Loucy (cell line): ENCODE results near the gene ARHGAP26.

Experiments
- H2AFZ ChIP-seq: fragments of 200-600 bp; sonication (generic); 2 replicates; pipeline ENCODE4 v1.6.0; 2016; ENCODE audit warnings: antibody characterized with exemption, mild to moderate bottlenecking, low read length, moderate library complexity
- H3F3A ChIP-seq: fragments of 200-600 bp; 2 replicates; pipeline ENCODE4 v1.6.0; 2016; ENCODE audit warnings: antibody characterized with exemption, low read depth, mild to moderate bottlenecking
- H3K27me3 ChIP-seq: fragments of 200-600 bp; sonication (generic); 2 replicates; pipeline ENCODE4 v1.6.1; 2014; ENCODE audit warnings: low read length, mild to moderate bottlenecking; ENCODE audit not compliant: insufficient read depth, poor library complexity, severe bottlenecking
- H3K36me3 ChIP-seq: fragments of 200-600 bp; sonication (generic); 2 replicates; pipeline ENCODE4 v1.6.1; 2016; ENCODE audit warnings: low read length; ENCODE audit not compliant: insufficient read depth
- H3K4me1 ChIP-seq: fragments of 200-600 bp; sonication (generic); 2 replicates; pipeline ENCODE4 v1.5.1; 2014; ENCODE audit warnings: low read length, mild to moderate bottlenecking; ENCODE audit not compliant: insufficient read depth, poor library complexity, severe bottlenecking
- H3K4me2 ChIP-seq: fragments of 200-600 bp; sonication (generic); 2 replicates; pipeline ENCODE4 v1.6.0; 2014; ENCODE audit warnings: antibody characterized with exemption, low read length, low read depth, mild to moderate bottlenecking; ENCODE audit not compliant: poor library complexity, severe bottlenecking
- H3K4me3 ChIP-seq: fragments of 200-600 bp; sonication (generic); 2 replicates; pipeline ENCODE4 v1.5.1; 2014; ENCODE audit warnings: low read length, mild to moderate bottlenecking, mixed read lengths; ENCODE audit not compliant: poor library complexity, severe bottlenecking
- H3K79me2 ChIP-seq: fragments of 200-600 bp; sonication (generic); 2 replicates; pipeline ENCODE4 v1.6.1; 2014; ENCODE audit warnings: low read length; ENCODE audit not compliant: insufficient read depth
- H3K9ac ChIP-seq: fragments of 200-600 bp; sonication (generic); 2 replicates; pipeline ENCODE4 v1.6.0; 2014; ENCODE audit warnings: mild to moderate bottlenecking, low read depth, low read length, moderate library complexity; ENCODE audit not compliant: poor library complexity, severe bottlenecking
- H3K9me2 ChIP-seq: fragments of 200-600 bp; sonication (generic); replicated peaks from 2 replicates; pipeline ENCODE4 v1.6.1; 2016; ENCODE audit warnings: low read depth, low read length, mixed read lengths
- H3K9me3 ChIP-seq: fragments of 200-600 bp; sonication (generic); 2 replicates; pipeline ENCODE4 v1.6.1; 2014; ENCODE audit warnings: mild to moderate bottlenecking, antibody characterized with exemption, low read length, low read depth; ENCODE audit not compliant: insufficient read depth
- H4K20me1 ChIP-seq: fragments of 200-600 bp; sonication (generic); 2 replicates; pipeline ENCODE4 v1.6.0; 2014; ENCODE audit warnings: antibody characterized with exemption, low read length, mild to moderate bottlenecking; ENCODE audit not compliant: insufficient read depth, poor library complexity, severe bottlenecking
- CTCF ChIP-seq: fragments of 200-600 bp; sonication (generic); conservative IDR thresholded peaks from 2 replicates; pipeline ENCODE4 v1.5.1; 2014; ENCODE audit warnings: mild to moderate bottlenecking, antibody characterized with exemption, low read length
- EZH2phosphoT487 ChIP-seq: fragments of 200-600 bp; IDR thresholded peaks from 2 replicates; pipeline ENCODE4 v1.6.1; 2018; ENCODE audit warnings: antibody characterized with exemption, mild to moderate bottlenecking, moderate library complexity, borderline replicate concordance

Gene ARHGAP26

GRCh38 chr5:142872217-142872616 is 102.0 kb downstream of the ARHGAP26 start:
- Histone ChIP-seq H4K20me1 (no peaks in the 10 kb centered on the region), H2AFZ (no peak overlapping the region), H3K9me3 (no peaks in the 10 kb centered on the region), H3K27me3 (no peaks in the 10 kb centered on the region), H3K9me2 (no peaks in the 10 kb centered on the region), H3K36me3 (peaks cover 7% of the 10 kb centered on the region; the same call in 1 of the 2 replicates), H3K4me3 (no peak overlapping the region), H3F3A (no peaks in the 10 kb centered on the region), H3K4me1 (peaks cover 4% of the 10 kb centered on the region), H3K4me2 (no peak overlapping the region), H3K79me2 (0 out of 2 replicates have a peak, but pooled peaks cover 6% of the 10 kb centered on the region), H3K9ac (no peak overlapping the region)
- TF ChIP-seq EZH2phosphoT487 (no peak), CTCF (no peak)

GRCh38 chr5:142872795-142873194 is 102.6 kb downstream of the ARHGAP26 start:
- Histone ChIP-seq H2AFZ (no peak overlapping the region), H3F3A (no peaks in the 10 kb centered on the region), H3K9ac (no peak overlapping the region), H3K36me3 (peaks cover 9% of the 10 kb centered on the region; the same call in 1 of the 2 replicates), H3K4me3 (no peak overlapping the region), H4K20me1 (no peaks in the 10 kb centered on the region), H3K4me2 (no peak overlapping the region), H3K4me1 (peaks cover 4% of the 10 kb centered on the region), H3K27me3 (no peaks in the 10 kb centered on the region), H3K9me3 (no peaks in the 10 kb centered on the region), H3K9me2 (no peaks in the 10 kb centered on the region), H3K79me2 (0 out of 2 replicates have a peak, but pooled peaks cover under 1% of the 10 kb centered on the region)
- TF ChIP-seq EZH2phosphoT487: no peak

DNA sequence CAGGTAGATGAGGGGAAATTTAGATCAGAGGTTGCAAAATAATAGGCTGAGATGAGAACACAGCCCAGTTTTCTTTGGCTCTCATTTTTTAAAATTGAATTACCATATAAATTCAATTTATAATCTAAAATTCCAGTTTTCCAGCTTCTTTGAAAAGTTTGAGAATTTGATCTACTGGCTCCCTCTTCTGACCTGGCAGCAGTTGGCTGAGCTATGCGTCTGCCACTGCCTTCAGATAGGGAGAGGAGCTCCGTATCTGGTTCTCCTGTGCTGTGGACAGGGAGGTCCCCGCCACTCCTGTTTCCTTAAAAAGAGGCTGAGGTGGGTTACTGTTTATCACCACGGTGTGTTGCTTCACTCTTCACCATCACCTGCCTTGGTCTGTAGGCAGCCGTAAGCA is 103.7 kb downstream of the ARHGAP26 start:
- no peaks in the 10 kb centered on the region for H3K27me3 ChIP-seq
- no peak overlapping the region for H3K4me3 ChIP-seq
- no peaks in the 10 kb centered on the region for H3K9me2 ChIP-seq
- H3K9me3 ChIP-seq: no peaks in the 10 kb centered on the region
- peaks cover 9% of the 10 kb centered on the region; the same call in 1 of the 2 replicates for H3K36me3 ChIP-seq
- peaks cover 4% of the 10 kb centered on the region for H3K4me1 ChIP-seq
- TF ChIP-seq EZH2phosphoT487 (no peak), CTCF (no peak)
- H2AFZ ChIP-seq: no peak overlapping the region
- no peaks in the 10 kb centered on the region for H4K20me1 ChIP-seq
- H3K9ac ChIP-seq: no peak overlapping the region
- no peaks in the 10 kb centered on the region for H3K79me2 ChIP-seq
- no peak overlapping the region for H3K4me2 ChIP-seq
- H3F3A ChIP-seq: no peaks in the 10 kb centered on the region

DNA sequence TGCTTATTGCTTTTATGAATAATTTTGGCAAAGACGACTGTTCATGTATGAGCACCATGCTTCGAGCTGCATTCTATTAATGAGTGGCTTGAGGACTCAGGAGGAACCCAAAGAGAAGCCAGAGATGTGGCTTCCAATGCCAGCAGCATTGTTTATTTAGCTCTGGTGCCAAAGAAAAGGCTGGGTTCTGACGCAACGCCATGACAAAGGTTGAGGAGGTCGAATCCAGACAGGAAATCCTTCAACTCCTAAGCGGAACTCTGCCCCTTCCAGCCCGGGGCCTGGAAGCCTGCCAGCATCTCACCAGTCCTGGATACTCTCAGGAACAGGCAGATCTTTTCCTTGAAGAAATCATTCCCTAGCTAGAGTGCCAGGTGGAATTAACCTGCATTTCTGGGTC is 104.4 kb downstream of the ARHGAP26 start:
- H3K27me3 ChIP-seq: no peaks in the 10 kb centered on the region
- no peak overlapping the region for H3K4me3 ChIP-seq
- peaks cover 10% of the 10 kb centered on the region; the same call in 1 of the 2 replicates for H3K36me3 ChIP-seq
- H3K4me2 ChIP-seq: no peak overlapping the region
- H3K9me3 ChIP-seq: no peaks in the 10 kb centered on the region
- no peaks in the 10 kb centered on the region for H4K20me1 ChIP-seq
- no peaks in the 10 kb centered on the region for H3K9me2 ChIP-seq
- no peaks in the 10 kb centered on the region for H3K79me2 ChIP-seq
- no peaks in the 10 kb centered on the region for H3F3A ChIP-seq
- H3K4me1 ChIP-seq: peaks cover 4% of the 10 kb centered on the region
- no peak overlapping the region for H3K9ac ChIP-seq
- no peak overlapping the region for H2AFZ ChIP-seq
- no peak for TF ChIP-seq EZH2phosphoT487
- no peak for TF ChIP-seq CTCF
